Astrocyte of the hippocampus (primary cell): ENCODE data around the gene AKAP12.

Experiments
- DNase-seq: peaks from one replicate; pipeline ENCODE4 v3.0.0; 2011; ENCODE audit warnings: low read depth, low spot score

AKAP12 gene

DNA sequence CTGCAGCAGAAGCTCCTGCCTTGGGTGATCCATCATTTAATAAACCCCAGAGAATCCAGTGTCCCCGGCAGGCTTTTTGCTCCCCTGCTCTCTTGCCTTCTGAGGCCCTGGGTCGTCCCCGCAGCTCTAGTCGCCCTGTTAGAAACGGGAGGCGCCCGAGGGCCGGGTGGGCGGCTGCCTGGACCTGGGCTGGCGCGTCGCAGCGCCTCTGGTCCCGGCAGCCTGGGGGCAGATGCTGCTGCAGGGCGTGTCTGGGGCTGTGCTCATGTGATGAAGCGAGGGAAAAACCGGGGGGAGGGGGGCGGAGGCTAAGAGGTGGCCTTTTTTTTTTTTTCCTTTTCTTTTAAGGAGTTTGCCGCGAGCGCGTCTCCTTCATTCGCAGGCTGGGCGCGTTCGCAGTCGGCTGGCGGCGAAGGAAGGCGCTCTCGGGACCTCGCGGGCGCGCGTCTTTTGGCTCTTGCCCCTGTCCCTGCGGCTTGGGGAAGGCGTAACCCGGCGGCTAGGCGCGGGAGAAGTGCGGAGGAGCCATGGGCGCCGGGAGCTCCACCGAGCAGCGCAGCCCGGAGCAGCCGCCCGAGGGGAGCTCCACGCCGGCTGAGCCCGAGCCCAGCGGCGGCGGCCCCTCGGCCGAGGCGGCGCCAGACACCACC lies 394 bp downstream of the AKAP12 start:
- peak; percentile 93 for DNase-seq

DNA sequence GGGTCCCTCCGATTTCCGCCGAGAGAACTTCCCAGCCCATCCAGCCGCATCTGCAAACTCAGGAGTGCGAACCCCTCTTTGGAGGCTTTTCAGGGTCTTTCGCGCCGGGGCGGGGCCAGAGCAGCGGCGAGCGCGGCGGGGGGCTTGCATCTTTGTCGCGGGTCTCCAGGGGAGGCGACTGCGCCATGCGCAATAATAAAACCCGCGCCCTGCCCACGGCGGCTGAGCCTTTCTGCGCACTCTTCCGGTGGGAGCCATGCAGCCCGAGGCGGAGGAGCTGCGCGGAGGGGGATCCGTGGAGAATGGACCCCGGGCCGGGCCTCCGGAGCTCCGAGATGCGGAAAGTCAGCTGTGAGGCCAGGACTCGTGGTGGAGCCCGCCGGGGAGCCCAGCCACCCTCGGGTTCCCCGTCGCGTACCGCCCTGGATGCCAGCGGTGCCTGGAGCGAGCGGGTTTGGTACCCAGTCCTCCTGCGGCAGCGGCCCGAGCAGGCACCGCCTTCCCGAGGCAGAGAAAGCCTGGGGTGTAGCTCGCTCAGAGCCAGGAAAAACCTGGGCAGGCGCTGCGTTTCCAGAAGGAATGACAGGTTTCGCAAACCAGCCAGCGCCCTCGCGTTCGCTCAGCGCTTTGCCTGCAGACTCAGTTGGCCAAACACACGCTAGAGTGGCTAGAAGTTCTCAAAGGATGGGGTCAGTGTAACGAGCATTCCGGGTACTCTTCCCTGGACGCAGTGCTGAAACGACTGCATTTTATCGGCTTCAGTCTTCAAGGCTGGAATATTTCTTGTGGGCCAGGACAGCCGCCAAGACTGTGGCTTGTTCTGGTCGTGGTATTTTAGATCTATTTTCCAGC lies 1.2 kb downstream of the AKAP12 start:
- peak; percentile 92 for DNase-seq

DNA sequence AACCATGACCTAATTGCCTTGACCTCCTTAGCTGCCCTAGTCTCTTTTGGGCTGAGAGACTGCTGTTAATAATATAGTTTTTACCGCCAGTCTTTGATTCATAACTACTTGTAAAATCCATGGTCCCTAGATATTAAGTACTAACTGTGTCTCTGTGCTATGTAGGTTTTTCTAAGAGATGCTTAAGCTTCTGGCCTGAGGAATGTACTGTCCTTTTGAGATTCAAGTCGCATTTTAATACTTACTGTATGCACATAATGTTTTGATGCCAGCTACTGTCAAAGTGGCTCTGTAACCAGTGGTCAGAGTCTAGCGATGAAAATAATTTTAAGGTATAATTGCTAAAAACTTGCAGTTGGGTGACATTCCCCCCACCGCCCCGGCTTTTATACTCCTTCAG lies 2.1 kb downstream of the AKAP12 start:
- DNase-seq: peak; percentile 21

DNA sequence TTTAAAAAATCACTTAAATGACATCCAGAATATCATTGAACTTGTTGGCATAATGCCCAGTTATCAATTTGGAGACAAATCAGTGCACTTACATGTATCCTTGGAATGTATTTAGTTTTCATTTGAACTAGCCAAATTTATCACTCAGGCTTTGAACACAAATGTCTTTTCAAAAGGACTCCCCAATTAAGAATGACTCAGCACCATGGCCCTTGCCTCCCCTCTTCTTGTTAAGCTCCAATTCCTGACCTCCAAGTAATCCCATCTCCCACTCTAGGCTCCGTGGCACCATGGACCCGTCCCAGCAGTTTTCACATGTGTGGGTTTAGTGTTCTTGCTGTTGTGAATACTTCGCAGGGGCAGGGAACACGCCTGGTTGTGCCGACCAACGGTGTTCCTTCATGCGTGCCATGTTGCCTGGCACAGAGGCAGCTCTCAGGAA lies 2.7 kb downstream of the AKAP12 start:
- DNase-seq: peak; percentile 70

DNA sequence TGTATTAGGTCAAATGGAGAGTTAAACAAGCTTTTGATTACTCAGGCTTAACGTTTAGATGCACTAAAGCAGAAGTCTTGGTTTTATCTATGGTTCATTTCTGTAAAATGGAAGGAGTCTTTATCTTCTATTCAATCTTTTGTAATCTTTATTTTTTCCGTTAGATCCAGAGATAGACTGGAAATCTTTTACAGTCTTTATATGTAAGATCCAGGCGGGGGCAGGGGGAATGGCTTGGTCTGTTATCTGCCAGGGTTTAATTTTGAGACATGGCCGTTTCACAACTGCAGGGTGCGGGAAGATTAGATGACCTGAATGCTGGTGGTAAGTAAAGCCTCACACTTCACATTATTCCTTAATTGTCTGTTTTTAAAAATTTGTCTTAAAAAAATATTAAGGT lies 3.7 kb downstream of the AKAP12 start:
- DNase-seq: no peak

DNA sequence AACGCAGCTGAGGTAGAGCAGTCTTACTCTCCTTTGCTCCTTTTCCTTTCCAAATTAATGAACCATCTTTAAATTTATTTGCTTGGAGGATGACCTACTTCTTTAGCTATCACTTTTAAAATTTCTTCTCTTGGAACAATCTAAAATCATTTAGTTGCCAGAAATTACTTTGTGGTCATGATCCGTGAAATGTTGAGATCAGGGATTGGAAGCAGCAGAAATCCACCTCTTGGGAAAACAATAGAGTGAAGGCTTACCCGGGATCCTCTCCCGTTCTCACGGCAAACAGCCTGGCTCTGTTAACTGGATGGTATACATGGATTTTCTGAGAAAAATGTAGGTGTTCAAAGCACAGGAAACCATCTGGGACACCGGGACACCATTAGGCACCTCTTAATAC lies 7.7 kb downstream of the AKAP12 start:
- peak; percentile 27 for DNase-seq

DNA sequence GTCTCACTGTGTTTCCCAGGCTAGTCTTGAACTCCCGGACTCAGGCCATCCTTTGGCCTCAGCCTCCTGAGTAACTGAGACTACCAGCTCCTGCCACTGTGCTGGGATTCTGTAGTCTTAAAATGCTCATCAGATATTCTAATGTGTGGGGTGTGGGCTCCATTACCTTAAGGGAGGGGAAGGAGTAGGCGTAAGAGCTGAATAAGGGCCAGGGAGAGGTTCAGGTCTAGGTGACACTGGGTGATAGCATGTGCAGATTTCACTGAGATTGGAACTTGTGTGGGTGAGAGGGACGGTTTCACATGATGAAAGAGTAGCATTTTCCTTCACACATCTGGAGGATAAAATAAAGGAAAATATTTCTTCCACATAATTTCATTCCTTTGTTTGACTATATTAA lies 8.5 kb downstream of the AKAP12 start:
- DNase-seq: no peak

DNA sequence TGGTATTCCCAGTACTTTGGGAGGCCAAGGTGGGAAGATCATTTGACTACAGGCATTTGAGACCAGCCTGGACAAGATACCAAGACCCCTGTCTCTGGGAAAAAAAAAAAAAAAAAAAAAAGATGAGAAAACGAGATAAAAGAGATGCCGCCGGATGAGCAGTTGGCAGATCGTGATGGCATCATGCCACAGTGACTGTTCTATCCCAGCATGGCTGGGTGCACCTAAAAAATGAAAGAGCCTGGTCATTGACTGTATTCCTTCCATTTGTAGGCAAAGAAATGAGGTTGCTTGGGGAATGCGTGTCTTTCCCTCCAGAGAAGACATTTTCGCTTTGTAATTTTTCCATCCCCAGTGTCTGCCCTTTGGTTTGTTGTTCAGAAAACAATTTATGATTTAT lies 12.9 kb downstream of the AKAP12 start:
- DNase-seq: no peak

DNA sequence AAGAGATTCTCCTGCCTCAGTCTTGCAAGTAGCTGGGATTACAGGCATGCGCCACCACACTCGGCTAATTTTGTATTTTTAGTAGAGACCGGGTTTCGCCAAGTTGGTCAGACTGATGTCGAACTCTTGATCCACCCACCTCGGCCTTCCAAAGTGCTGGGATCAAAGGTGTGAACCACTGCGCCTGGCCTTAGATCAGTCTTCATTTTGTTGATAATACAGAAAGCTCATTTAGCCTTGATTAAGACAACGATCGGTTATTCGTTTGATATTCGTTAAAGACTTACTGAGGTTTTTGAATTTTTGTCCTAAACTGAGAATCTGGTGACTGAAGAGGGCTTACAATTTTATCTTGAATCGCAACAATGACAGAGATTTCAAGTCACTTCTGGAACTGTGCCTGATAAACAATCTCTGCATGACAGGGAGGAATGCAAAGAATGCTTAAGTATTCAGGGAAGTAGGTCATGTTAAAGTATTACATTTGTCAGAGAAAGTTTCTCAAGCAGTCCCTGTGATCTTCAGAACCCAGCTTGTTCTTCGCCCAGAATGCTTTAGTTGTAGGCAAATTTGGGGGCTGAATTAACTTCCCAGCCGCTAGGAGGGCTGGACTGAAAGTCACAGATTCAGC lies 14.8 kb downstream of the AKAP12 start:
- peak; percentile 81 for DNase-seq

DNA sequence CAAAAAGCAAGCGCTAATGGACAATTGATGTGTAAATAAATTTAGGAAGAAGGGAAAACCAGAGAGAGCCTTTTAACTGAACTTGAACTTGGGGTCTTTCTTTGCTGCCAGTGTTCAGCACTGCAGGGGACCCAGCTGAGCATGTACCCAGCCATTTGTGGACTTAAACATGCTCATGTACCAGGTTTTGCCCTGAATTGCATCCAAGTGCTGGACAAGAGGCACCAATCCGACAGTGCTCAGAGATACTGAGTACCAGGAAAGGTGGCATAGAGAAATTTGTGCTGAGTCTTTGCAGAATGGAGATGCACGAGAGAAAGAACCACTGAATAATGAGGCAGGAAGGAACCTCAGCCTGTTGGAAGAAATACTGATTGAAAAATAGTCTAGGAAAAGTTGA lies 16.0 kb downstream of the AKAP12 start:
- DNase-seq: no peak

DNA sequence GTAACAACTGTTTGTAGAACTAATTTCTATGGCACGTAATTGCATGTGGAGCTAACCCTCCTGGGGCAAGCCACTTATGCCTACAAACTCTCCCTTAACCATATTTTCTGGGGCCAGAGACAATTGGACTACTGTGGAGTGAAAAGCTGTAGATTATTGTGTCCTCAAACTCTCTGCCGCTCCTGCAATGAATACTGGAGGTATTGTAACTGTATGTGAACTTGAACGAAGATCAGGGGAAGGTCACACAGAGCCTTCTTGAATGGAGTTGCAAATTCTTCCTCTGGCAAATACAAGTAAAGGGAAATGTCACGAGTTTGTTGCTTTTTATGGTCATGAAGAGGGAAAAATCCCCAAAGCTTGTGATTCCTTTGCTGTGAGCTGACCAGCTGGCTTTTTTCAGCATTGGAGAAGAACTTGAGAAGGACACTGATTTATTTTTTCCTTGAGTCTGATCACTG lies 18.2 kb downstream of the AKAP12 start:
- DNase-seq: peak; percentile 37

DNA sequence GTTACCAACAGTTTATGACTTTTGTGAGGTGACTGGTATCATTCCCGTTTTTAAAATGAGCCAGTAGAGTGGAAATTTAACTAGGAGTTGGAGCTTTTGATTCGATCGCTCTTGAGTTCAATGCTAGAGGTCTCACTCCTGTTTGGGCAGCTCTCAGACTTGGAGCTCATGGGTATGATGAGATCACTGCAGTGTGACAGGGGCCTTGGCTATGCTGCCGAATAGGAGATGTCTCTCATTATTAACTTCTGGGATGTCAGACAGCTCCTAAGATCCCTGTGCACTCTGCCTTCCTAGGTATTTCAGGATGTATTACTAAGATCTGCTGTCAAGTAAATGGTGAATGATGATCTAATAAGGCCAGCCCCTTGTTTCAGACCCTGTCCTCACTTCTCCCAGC lies 20.4 kb downstream of the AKAP12 start:
- no peak for DNase-seq

DNA sequence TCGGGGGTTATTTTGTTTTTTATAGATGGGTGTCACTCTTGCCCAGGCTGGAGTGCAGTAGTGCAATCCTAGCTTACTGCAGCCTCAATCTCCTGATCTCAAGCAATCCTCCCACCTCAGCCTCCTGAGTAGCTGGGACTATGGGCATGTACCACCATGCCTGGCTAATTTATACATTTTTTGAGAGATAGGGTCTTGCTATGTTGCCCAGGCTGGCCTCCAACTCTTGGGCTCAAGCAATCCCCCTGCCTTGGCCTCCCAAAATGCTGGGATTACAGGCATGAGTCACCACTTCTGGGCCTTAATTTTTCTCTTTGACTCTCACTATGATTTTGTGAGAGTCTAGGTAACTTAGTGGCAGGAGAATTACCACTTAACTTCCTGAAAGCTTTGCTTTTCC lies 23.3 kb downstream of the AKAP12 start:
- DNase-seq: no peak

DNA sequence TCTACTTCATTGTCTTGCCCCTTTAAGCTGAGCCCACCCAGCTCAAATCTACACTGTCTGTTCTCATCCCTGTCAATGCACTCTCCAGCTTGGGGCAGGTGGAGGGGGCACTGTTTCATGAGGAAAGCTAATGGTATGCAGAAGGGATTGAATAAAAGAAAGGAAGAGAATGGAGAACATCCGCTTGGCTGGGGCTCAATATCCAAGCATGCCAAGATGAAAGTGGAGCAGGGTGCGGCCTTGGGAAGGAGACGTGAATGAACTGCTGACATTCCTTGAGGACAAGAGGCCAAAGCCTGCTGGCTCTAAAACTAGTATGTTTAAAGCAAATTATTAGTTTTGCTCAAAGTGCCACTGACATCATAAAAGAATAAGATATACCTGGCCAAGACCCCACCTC lies 24.2 kb downstream of the AKAP12 start:
- peak; percentile 67 for DNase-seq

DNA sequence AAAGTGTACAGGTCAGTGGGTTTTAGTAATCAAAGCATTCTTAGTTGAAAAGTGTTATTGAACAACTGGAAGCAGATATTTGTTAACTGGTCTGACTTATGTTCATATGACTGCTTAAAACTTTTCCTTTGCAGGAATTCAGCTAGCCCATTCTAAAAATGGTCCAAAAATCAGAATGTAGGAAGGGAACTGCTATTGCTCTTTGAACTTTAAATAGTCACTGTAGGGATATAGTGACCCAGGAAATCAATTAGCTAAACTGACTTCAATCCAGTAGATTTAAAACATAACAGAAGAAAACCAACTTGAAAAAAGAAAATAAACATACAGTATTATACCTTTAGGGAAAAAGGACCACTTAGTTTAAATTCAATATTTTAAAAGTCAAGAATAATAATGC lies 25.5 kb downstream of the AKAP12 start:
- DNase-seq: no peak

DNA sequence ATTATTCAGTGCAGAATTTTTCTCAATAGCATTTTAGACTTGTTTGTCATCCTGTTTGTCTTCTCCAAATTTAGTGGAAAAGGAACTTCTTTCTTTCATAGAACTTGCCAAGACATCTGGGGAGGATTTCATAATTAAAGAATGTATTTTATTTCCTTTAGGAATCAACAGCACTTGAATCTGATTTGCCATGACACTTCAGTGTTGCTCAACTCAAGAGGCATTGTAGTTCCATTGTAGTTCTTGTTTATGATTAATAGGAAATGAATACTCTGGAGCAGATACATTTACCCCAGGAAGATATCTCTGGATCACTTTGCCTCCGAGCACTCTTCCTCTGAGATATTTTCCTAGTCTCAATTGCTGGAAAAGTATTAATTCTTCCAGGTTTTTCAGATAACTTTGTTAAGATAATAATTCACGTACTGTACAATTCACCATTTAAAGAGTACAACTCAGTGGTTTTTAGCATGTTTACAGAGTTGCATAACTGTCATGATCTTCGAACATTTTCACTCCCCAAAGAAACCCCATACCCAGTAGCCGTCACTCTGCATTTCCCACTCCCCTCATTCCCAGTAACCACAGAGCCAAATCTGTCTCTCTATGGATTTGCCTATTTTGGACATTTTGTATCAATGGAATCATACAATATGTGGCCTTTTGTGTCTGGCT lies 29.7 kb downstream of the AKAP12 start:
- DNase-seq: no peak

DNA sequence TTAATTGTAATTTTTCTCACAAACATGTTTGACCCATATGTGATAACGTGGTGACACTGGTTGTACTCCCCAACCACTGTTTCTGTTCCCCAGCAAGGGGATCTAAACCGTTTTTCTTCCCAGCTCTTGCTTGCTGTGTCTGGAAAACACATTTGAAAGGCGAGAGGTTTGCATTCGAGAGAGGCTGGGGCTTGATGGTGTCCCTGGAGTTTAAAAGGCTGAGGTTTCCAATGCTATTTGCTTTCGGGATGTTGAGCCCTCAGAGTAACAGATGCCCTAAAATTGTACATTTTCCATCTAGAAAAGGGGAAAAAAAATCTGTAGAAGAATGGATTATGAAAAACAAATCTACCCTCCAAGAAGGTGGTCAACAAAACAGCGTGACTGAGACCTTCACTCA lies 35.4 kb downstream of the AKAP12 start:
- no peak for DNase-seq

DNA sequence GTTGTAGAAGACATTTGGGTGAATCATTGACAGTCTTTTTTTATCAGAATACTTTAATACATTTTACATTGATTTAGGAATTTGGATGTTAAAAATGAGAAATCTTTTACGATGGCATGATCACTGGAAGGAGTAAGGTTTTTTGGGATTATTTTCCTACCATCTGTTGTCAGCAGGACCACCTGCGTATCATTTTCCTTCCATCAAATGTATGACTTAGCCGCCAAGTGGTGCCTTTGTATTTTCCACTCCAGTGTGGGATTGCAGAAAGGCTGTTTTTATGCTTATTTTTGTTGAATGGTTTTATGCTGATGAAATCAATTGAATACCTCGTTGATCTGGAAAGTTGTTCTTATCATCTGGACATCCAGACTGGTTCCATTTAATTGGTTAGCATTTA lies 35.8 kb downstream of the AKAP12 start:
- DNase-seq: no peak

DNA sequence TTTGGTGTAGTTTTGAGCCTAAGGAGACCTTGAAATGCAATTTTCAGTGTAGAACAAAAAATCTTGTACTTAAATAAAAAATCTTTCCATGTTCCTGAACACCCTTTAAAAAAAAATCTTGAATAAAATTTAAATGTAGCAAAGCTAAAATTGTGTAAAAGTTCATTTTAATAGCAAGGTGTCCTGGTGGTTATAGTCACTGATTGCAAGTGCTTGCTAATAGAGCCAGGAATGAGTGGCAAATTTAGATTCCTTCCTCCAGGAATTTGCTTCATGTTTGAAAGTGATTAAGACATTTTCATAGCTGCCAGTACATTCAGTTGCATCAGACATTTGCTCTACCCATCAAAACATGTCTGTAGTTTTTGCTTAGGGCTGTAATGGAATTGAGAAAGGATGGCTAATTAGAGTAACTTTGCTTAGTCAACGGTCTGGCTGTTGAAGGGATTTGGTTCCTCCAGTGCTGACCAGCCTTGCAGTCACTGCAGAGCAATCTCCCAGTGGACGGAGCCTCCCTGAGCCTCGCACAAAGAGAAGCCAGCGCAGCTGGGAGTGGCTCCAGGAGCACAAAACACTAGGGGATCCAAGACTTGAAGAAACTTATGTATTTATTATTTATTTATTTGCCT lies 36.5 kb downstream of the AKAP12 start:
- peak; percentile 81 for DNase-seq

DNA sequence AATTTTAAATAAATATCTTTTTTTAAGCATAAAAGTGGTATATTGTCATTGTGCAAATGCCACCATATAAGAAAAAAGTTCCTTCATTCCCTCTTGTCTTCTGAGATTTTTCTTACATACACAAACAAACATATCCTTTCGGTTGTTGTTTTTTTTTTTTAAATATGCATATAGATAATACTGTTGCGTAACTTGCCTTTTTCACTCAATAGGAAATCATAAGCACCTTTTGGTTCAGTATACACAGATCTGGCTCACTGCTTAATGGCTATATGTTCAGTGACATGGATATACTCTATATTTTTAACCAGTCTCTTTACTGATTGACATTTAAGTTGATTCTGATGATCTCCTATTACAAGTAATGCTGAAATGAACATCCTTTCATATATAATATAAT lies 40.1 kb downstream of the AKAP12 start:
- no peak for DNase-seq

DNA sequence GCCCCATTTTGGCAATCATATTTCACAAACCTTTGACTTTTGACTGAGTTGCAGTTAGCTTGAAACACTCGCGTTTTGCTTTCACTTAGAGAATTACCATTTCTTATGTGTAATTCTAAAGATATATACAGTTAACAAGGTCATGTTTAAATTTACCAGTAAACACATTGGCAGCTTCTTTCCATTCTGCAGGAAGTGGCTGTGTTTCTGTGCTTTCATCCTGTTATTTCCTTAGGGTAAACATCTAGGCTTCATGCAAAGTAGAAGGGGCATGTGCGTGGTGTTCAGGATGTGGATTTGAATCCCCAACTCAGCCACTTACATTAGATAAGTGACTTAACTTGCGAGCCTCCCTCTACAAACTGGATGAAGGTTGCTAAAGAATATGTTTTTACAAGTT lies 41.1 kb downstream of the AKAP12 start:
- DNase-seq: no peak

DNA sequence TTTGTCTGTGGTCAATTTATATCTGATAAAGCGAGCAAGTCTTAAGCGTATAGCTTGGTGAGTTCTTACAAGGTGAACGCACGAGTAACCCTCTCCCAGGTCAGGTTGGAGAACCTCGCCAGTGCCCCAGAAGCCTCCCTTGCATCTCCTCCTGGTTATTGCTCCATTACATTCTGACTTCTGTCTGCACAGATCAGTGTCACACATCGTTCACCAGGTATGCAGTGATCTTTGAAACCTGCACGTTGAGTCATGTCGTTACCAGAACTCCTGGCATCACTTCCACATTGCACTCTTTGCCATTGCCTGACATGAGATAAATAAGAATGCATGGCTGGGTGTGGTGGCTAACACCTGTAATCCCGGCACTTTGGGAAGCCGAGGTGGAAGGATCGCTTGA lies 44.2 kb downstream of the AKAP12 start:
- no peak for DNase-seq
